Gastroesophageal sphincter (tissue), 2 donors: ENCODE results near the gene PRDM16.

Experiments
- POLR2A ChIP-seq, 2 donors: fragments of 450-650 bp; IDR thresholded peaks; one replicate each; pipeline ENCODE4 v1.6.1; 2017; ENCODE audit warnings: antibody characterized with exemption in 2 of 2, mild to moderate bottlenecking in 2 of 2, moderate library complexity in 1 of 2
- POLR2AphosphoS5 ChIP-seq: sonication (generic); formaldehyde crosslinking; IDR thresholded peaks from one replicate; pipeline ENCODE4 v1.6.1; 2017; ENCODE audit warnings: antibody characterized with exemption

DNA sequence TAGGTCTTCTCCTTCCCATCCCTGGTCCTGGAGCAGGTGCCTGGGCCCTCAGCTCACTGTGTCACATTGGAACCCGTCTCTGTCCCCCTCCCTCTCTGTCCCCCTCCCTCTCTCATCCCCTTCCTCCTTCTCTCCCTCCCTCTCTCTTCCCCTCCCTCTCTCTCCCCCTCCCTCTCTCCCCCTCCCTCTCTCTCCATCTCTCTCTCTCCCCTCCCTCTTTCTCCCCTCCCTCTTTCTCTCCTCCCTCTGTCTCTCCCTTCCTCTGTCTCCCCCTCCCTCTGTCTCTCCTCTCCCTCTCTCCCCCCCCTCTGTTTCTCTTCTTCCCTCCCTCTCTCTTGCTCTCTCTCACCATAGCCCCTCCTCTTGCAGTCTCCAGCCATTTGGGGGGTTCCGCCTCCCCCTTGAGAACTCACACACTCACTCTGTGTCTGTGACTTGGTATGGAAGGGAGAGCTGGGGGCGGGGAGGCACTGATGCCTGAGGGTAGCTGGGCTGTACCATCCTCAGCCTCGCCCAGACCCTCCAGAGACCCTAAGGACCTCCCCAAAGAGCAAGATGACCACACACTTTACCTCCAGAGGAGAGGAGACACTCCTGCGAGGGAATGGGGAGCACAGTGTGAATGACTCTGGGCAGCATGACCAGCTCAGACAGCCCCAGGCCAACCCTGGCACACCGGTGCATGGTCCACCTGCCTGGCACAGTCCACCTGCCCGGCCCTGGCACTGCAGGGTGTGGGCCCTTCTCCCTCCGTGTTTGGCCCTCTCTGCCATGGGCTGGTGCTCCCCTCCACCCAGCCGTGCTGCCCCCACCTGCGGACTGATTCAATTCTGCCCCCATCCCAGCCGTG, 282.7 kb downstream of the PRDM16 start:
- no peak for TF ChIP-seq POLR2A (IDR thresholded peaks at IDR 0.05)
- TF ChIP-seq POLR2AphosphoS5 = peak; percentile 31
